ENCODE results near the gene FOXC2. TPM values are rescaled to one million over a fixed set of nuclear protein-coding genes. Genes with fewer than 3 reads are reported as not detected.

The FOXC2 gene
- total RNA-seq, 1 donor from 2014 or later = 0.41 TPM

GRCh38 chr16:86604436-86605193, 38.0 kb downstream of the FOXC2 start:
- DNase-seq (ENCODE audit: low spot score in 2 of 2) (no peak), FAIRE-seq (no peak)

GRCh38 chr16:86605950-86606349, 39.3 kb downstream of the FOXC2 start:
- DNase-seq (ENCODE audit: low spot score in 2 of 2) = no peak

GRCh38 chr16:86608301-86608747, 41.7 kb downstream of the FOXC2 start:
- FAIRE-seq = no peak
- DNase-seq (ENCODE audit: low spot score in 2 of 2) = no peak

More at GRCh38 chr16:86605950-86606349, 39.3 kb downstream of the FOXC2 start:
- FAIRE-seq = no peak

GRCh38 chr16:86609115-86609514, 42.5 kb downstream of the FOXC2 start:
- DNase-seq (ENCODE audit: low spot score in 2 of 2) (no peak), FAIRE-seq (no peak)

DNA sequence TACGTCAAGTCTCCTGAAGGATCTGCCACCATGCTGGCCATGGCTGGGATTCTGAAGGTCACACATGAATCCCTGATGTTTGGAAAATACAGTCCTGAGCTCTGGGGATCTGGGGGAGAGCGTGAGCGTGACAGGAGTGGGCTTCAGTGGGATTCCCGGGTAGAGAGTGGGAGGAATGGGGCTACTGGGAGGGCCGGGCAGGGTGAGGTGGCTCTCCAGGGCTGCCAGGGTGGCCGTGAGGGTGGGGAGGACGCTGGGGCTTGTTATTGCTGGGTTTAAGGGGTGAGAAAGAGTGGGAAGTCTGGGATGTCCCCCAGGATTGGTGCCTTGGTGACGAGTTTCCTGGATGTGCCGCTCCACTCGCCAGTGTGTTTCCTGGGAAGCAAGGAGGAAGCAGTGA, 43.0 kb downstream of the FOXC2 start:
- DNase-seq (ENCODE audit: low spot score in 2 of 2) (no peak), FAIRE-seq (no peak)

DNA sequence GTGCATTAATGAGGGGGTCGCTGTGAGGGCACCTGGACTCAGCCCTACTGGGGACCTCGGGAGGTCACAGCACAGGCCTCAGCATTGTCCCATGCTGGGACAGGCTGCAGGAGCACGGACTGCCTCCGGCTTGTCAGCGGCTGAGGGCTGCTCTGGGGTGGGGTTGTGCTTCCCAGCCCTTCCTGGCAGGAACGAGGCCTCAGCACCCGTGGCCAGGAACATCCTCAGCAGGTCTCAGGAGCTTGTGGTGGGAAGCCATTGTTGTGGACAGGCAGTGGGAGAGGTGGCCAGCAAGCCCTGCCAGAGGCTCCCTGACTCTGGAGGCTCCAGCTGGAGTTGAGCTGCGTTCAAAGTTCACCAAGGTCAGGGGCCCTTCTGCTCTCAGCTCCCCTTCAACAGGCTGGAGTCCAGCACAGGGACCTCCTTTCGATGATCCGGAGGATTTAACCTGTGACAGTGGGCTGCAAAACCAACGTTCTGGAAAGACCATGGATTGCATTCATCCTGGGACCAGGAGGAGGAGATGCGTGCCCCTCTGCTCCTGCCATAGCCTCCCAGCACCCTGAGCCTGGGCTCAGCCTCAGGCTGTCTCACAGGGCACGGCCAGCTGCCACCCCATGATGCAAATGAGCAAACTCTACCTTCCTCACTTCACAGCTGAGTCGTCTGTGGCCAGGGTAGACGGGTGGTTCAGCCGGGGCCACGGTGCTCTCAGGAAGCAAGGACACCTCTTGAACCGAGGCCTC, 44.3 kb downstream of the FOXC2 start:
- FAIRE-seq = no peak

GRCh38 chr16:86611525-86611855, 44.9 kb downstream of the FOXC2 start:
- DNase-seq (ENCODE audit: low spot score in 2 of 2) (no peak), FAIRE-seq (no peak)

More for the DNA sequence above, 44.3 kb downstream of the FOXC2 start:
- no peak for DNase-seq (ENCODE audit: low spot score in 2 of 2)

DNA sequence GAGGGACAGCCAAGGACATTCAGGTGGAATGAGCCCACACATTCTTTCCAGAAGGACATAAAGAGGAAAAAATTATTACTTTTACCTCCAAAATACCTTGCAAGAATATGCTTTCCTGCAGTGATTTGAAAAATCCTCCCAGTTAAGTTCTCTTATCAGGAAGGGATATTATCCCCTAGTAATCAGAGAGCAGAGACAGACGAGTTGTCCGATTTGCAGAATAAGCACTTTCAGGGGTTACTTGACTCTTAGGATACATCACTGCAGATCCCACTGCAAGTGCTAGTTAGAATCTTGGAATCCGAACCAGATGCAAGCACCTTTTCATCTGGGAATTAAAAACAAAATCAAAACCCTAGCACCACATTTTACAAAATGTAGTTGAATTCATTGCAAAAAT, 45.3 kb downstream of the FOXC2 start:
- FAIRE-seq (no peak), DNase-seq (ENCODE audit: low spot score in 2 of 2) (no peak)

DNA sequence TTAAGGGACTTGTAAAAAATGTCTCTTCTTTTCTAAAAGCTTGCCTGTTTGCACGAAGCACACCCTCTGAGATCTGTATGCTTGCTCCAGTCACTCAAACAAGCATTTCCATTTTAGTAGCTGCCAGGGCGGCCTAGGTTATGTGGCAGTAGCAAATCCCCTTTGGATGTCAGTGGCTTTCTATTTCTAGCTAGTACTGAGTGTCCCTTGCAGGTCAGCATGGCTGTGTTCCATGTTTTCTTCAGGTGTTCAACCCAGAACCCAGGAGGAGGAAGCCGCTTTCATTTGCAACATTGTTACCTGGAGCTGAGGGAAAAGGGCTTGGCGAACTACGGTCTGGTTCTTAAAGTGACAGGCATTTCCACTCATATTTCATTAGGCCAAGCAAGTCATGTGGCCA, 48.1 kb downstream of the FOXC2 start:
- FAIRE-seq (no peak), DNase-seq (ENCODE audit: low spot score in 2 of 2) (no peak)

DNA sequence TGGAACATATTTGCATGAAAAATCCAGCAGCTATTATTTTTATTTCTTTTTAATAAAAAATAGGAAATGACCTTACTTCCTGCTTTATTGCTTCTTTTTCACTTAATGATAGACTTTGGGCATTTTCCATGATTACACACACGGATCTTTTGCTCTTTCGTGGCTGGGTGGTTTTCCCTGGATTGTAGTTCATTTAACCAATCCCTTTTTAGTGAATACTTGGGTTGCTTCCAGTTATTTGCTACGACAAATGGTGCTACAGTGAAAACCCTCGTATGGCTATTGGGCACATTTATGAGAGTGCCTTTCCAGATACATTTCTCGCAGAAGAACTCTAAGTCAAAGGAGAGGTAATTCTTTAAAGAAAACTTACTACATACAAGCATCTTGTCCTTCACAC, 50.3 kb downstream of the FOXC2 start:
- no peak for FAIRE-seq
- DNase-seq (ENCODE audit: low spot score in 2 of 2) = no peak

DNA sequence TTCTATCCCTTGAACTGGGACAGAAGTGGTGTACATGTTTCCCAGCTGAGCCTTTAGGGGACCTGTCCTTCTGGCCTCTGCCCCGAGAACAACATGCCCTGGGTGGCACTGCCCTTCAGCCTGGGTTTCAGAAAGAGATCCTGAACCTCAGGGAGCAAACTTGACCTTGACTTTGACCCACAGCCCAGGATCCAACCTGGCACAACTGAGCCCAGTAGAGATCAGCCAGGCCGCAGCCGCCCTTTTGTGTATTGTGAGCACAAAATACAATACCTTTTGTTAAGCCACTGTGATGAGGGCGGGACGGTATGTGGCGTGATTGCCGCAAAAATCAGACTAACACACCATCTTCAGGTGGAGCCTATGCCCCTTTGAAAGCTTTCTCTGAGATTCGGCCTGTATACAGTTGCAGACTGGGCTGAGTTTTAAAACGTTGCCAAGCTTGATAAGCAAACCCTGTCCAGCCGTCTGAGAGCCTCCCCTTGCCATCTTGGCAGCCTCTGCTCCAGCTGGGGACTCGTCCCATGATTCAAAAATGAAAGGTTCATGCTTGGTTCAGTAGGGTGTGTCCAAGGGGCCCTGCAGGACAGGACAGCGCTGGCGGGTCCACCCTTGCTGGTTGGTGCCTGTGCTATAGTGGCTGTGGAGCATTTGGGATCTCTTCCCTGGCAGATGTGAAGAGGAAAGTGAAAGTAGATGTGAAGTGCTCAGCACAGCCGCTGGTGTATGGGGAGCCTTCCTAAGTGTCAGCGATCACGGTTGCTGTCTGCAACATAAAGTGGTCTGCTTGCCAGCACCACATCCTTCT, 52.0 kb downstream of the FOXC2 start:
- no peak for FAIRE-seq

More for the DNA sequence above, 52.0 kb downstream of the FOXC2 start:
- DNase-seq (ENCODE audit: low spot score in 2 of 2) = no peak

Other genes starting within 250 kb of the FOXC2 start
- 0.41 TPM for gene FOXF1, start 56.3 kb upstream of the FOXC2 start, total RNA-seq
- 11.8 TPM for gene MTHFSD, start 11.6 kb upstream of the FOXC2 start, total RNA-seq
- 0.82 TPM for gene FOXL1, start 11.7 kb downstream of the FOXC2 start, total RNA-seq

All from frontal cortex (tissue), 4 donors.